Left hindlimb (tissue), 1 donor: ENCODE measurements around the gene AXIN1.
"Not testable (repeated sequence)": the region's sequence is repeated elsewhere in the genome, so short reads cannot be mapped to it uniquely, and the experiment has no call there.

Source experiments
- DNase-seq: peaks from one replicate; pipeline ENCODE4 v3.0.0-alpha.2; 2018

Gene AXIN1

GRCh38 chr16:353404-354290 lies 1.1 kb upstream of the AXIN1 start:
- no peak for DNase-seq

- DNase-seq, result peak; percentile 50
Measured at GRCh38 chr16:351804-352520, 561 bp downstream of the AXIN1 start.

GRCh38 chr16:350203-350602 lies 2.3 kb downstream of the AXIN1 start:
- DNase-seq, result no peak

- DNase-seq, result no peak
Measured at GRCh38 chr16:349211-349610, 3.3 kb downstream of the AXIN1 start.

- not testable (repeated sequence) for DNase-seq
Measured at GRCh38 chr16:348495-348894, 4.0 kb downstream of the AXIN1 start.

- DNase-seq, result no peak
Measured at GRCh38 chr16:347203-347602, 5.3 kb downstream of the AXIN1 start.

- DNase-seq, result no peak
Measured at GRCh38 chr16:346587-346986, 5.9 kb downstream of the AXIN1 start.

- no peak for DNase-seq
Measured at GRCh38 chr16:345772-346171, 6.8 kb downstream of the AXIN1 start.

GRCh38 chr16:342455-343213 lies 9.9 kb downstream of the AXIN1 start:
- no peak for DNase-seq

- DNase-seq, result not testable (repeated sequence)
Measured at GRCh38 chr16:341974-342336, 10.6 kb downstream of the AXIN1 start.

GRCh38 chr16:341095-341973 lies 11.2 kb downstream of the AXIN1 start:
- DNase-seq, result not testable (repeated sequence)

GRCh38 chr16:340370-341091 lies 12.0 kb downstream of the AXIN1 start:
- DNase-seq, result no peak

GRCh38 chr16:339680-340079 lies 12.8 kb downstream of the AXIN1 start:
- DNase-seq, result no peak

- no peak for DNase-seq
Measured at GRCh38 chr16:337975-338575, 14.4 kb downstream of the AXIN1 start.

- no peak for DNase-seq
Measured at GRCh38 chr16:337437-337836, 15.1 kb downstream of the AXIN1 start.

GRCh38 chr16:336269-336668 lies 16.3 kb downstream of the AXIN1 start:
- no peak for DNase-seq

- not testable (repeated sequence) for DNase-seq
Measured at GRCh38 chr16:334861-335632, 17.5 kb downstream of the AXIN1 start.

GRCh38 chr16:334164-334832 lies 18.2 kb downstream of the AXIN1 start:
- DNase-seq, result not testable (repeated sequence)

GRCh38 chr16:333406-334094 lies 19.0 kb downstream of the AXIN1 start:
- DNase-seq, result no peak
